Fibroblast of lung (primary cell): Measurements from ENCODE around the gene KCNQ1OT1.

Experiments used
- CTCF ChIP-seq, 2 donors: IDR thresholded peaks in 1 of 2; conservative IDR thresholded peaks in 1 of 2; 1 replicate in 1 of 2; 2 replicates in 1 of 2; pipeline ENCODE4 v1.5.1; 2011 to 2012; ENCODE audit warnings: low read length in 2 of 2, control low read depth in 1 of 2, inconsistent platforms in 1 of 2, low read depth in 1 of 2, mild to moderate bottlenecking in 1 of 2
- EZH2 ChIP-seq: IDR thresholded peaks from 2 replicates; pipeline ENCODE4 v1.5.1; 2012; ENCODE audit warnings: low read length, control low read depth, mild to moderate bottlenecking; ENCODE audit errors: missing control alignments

- TF ChIP-seq EZH2 (no peak), CTCF (conservative IDR thresholded peaks at IDR 0.05 in 1 of 2, IDR thresholded peaks at IDR 0.05 in 1 of 2; ENCODE audit: low read depth in 1 of 2, low read length in 2 of 2) (no peak)
These were observed 123.2 kb downstream of the KCNQ1OT1 start for GRCh38 chr11:2576549-2576948.
